ENCODE measurements around the gene NTN4. TPM values are rescaled to one million over a fixed set of nuclear protein-coding genes. Genes with fewer than 3 reads are reported as not detected.

The NTN4 gene
- total RNA-seq, 4 donors from 2014 or later = 6.7 to 25.9 (median 16.7) TPM

GRCh38 chr12:95693689-95694088, 96.9 kb downstream of the NTN4 start:
- 34 to 58% methylated on average over 2 of the region's 2 CpGs for WGBS, 2 donors (ENCODE audit: low coverage in 1 of 2)
- Histone ChIP-seq H3K27me3 (no peaks in the 10 kb centered on the region), H3K27ac (peak overlapping the region in 3 of 4 donors; percentile 32 to 58 (median 55)), H3K4me3 (no peak overlapping the region), H3K36me3 (no peaks in the 10 kb centered on the region), H3K9me3 (no peaks in the 10 kb centered on the region), H3K4me1 (peaks cover 3 to 12% (median 5%) of the 10 kb centered on the region in 4 donors)
- intact Hi-C loops (cut with DNase I; ENCODE audit: low total_unique reads) = no loop called here
- TF ChIP-seq POLR2A (IDR thresholded peaks at IDR 0.05) = no peak
- no peak for TF ChIP-seq EP300 (IDR thresholded peaks at IDR 0.05; ENCODE audit: low read depth)
- no peak for DNase-seq
- in situ Hi-C loops (cut with MboI; ENCODE audit: low pct_ligation_motif_present in 1 of 4, low pct_unique_long_range_greater_than_20kb in 1 of 4, low sequenced_read_pairs in 3 of 4) = no loop called here

GRCh38 chr12:95690861-95691635, 99.5 kb downstream of the NTN4 start:
- TF ChIP-seq EP300 (IDR thresholded peaks at IDR 0.05; ENCODE audit: low read depth) (no peak), CTCF (IDR thresholded peaks at IDR 0.05) (no peak), POLR2AphosphoS5 (IDR thresholded peaks at IDR 0.05) (no peak), POLR2A (IDR thresholded peaks at IDR 0.05) (no peak)
- peaks cover 3 to 22% (median 5%) of the 10 kb centered on the region in 4 donors for H3K4me1 ChIP-seq
- H3K4me3 ChIP-seq = no peak overlapping the region
- H3K27me3 ChIP-seq = no peaks in the 10 kb centered on the region
- intact Hi-C loops (cut with DNase I; ENCODE audit: low total_unique reads) (no loop called here), in situ Hi-C loops (cut with MboI; ENCODE audit: low pct_ligation_motif_present in 1 of 4, low pct_unique_long_range_greater_than_20kb in 1 of 4, low sequenced_read_pairs in 3 of 4) (no loop called here)
- H3K27ac ChIP-seq = no peak overlapping the region
- DNase-seq = no peak
- no peaks in the 10 kb centered on the region for H3K36me3 ChIP-seq
- H3K9me3 ChIP-seq = no peaks in the 10 kb centered on the region
- WGBS, 2 donors (ENCODE audit: low coverage in 1 of 2) = 83 to 91% methylated on average over 5 to 8 of the region's 8 CpGs

DNA sequence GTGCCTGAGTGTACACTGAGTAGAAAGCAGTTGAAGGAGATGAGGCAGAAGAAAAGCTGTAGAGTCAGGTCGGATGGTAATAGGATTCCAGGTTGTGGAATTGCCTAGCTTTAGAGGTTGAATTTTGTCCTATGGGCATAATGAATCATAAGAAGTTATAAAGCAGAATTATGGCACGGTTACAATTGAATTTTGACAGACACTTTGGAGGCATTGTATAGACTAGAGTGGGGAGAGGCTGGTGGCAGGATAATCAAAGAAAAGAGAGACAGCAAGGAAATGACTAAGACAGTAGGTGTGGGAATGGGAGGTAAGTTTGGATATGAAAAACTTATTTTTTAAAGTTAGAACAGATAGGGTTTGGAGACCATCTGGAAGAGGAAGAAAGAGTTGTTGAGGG, 102.6 kb downstream of the NTN4 start:
- in situ Hi-C loops (cut with MboI; ENCODE audit: low pct_ligation_motif_present in 1 of 4, low pct_unique_long_range_greater_than_20kb in 1 of 4, low sequenced_read_pairs in 3 of 4) = no loop called here
- no peaks in the 10 kb centered on the region for H3K9me3 ChIP-seq
- no peak for DNase-seq
- H3K27me3 ChIP-seq = no peaks in the 10 kb centered on the region
- H3K27ac ChIP-seq = no peak overlapping the region
- intact Hi-C loops (cut with DNase I; ENCODE audit: low total_unique reads) = no loop called here
- no peaks in the 10 kb centered on the region for H3K36me3 ChIP-seq
- TF ChIP-seq POLR2A (IDR thresholded peaks at IDR 0.05) (no peak), EP300 (IDR thresholded peaks at IDR 0.05; ENCODE audit: low read depth) (no peak), CTCF (IDR thresholded peaks at IDR 0.05) (no peak), POLR2AphosphoS5 (IDR thresholded peaks at IDR 0.05) (no peak)
- WGBS, 2 donors (ENCODE audit: low coverage in 1 of 2) = 0 to 44% methylated on average over 1 to 2 of the region's 2 CpGs
- H3K4me3 ChIP-seq = no peak overlapping the region
- H3K4me1 ChIP-seq = peaks cover 0 to 9% (median under 1%) of the 10 kb centered on the region in 4 donors

- no peak overlapping the region for H3K4me3 ChIP-seq
- 85 to 97% methylated on average over 4 to 10 of the region's 10 CpGs for WGBS, 2 donors (ENCODE audit: low coverage in 1 of 2)
- no peaks in the 10 kb centered on the region for H3K9me3 ChIP-seq
- in situ Hi-C loops (cut with MboI; ENCODE audit: low pct_ligation_motif_present in 1 of 4, low pct_unique_long_range_greater_than_20kb in 1 of 4, low sequenced_read_pairs in 3 of 4) = no loop called here
- H3K36me3 ChIP-seq = no peaks in the 10 kb centered on the region
- no peak for DNase-seq
- TF ChIP-seq EP300 (IDR thresholded peaks at IDR 0.05; ENCODE audit: low read depth) (no peak), CTCF (IDR thresholded peaks at IDR 0.05) (no peak), POLR2AphosphoS5 (IDR thresholded peaks at IDR 0.05) (no peak), POLR2A (IDR thresholded peaks at IDR 0.05) (no peak)
- no peak overlapping the region for H3K27ac ChIP-seq
- peaks cover 0 to 14% (median 0%) of the 10 kb centered on the region in 4 donors for H3K4me1 ChIP-seq
- no peaks in the 10 kb centered on the region for H3K27me3 ChIP-seq
- intact Hi-C loops (cut with DNase I; ENCODE audit: low total_unique reads) = no loop called here
Observed at GRCh38 chr12:95683418-95683817, 107.1 kb downstream of the NTN4 start.
